Stimulated activated CD4-positive, alpha-beta T cell treated with anti-CD3 and anti-CD28 coated beads, TNF-alpha, amount 100 ng/mL, for 1 hour (primary cell): Measurements from ENCODE around the gene PLCG2.
A peak's percentile ranks its signal among the peaks of the same experiment; 100 is the strongest.

ENCODE experiments used
- DNase-seq, 3 donors: peaks; one replicate each; pipeline ENCODE4 v3.0.0-alpha.2; 2020; ENCODE audit warnings: low read depth in 3 of 3, low spot score in 1 of 3

Gene PLCG2

GRCh38 chr16:81843243-81843582 lies 64.1 kb downstream of the PLCG2 start:
- DNase-seq, result no peak

GRCh38 chr16:81843683-81844082 lies 64.6 kb downstream of the PLCG2 start:
- DNase-seq, result no peak

GRCh38 chr16:81846105-81846504 lies 67.0 kb downstream of the PLCG2 start:
- DNase-seq, result no peak

GRCh38 chr16:81848306-81848853 lies 69.3 kb downstream of the PLCG2 start:
- DNase-seq, result no peak

- no peak for DNase-seq
These were observed 71.3 kb downstream of the PLCG2 start for GRCh38 chr16:81850197-81850944.

DNA sequence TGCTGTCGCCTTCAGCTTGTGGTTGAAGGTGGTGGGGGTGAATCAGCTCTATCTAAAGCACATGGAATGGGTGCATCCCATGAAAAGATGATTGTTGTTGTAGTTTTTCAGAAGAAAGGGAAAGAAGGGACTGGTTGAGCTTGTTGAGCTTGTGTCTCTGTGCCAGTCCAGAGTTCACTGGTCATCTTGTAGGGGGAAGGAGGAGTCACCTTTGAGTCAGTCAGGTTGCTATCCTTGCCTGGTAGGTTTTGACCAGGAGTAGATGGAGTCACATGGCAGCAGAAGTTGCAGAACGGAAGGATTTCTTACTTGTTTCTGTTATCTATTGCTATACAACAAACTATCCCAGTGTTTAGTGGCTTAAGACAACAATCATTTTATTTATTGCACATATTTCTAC lies 73.3 kb downstream of the PLCG2 start:
- DNase-seq, result no peak

DNA sequence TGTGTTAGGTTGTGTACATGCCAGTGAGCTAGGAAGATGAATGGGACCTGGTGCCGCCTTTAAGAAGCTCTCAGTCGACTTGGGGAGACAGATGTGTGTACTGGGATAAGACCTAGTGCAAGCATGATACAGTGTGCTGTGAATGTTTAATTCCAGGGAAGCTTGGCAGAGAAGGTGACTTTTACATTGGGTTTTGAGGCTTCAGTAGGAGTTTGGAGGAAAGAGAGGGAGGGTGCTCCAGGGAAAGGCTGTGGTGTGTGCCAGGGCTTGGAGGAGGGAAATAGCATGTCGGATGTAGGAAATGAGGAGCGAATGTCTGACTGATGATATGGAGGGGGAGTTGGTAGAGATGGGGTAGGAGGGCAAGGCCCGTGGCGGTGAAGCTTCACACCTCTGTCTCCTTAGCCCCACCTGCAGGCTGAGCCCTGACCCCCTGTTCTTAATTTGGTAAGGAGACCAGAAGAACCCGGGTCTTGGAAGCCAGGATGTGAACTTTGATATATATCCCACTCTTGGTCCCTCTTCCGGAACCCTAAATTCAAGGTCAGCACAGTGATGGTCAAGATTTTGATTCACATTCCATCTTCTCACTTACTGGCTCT lies 76.6 kb downstream of the PLCG2 start:
- DNase-seq, result no peak

DNA sequence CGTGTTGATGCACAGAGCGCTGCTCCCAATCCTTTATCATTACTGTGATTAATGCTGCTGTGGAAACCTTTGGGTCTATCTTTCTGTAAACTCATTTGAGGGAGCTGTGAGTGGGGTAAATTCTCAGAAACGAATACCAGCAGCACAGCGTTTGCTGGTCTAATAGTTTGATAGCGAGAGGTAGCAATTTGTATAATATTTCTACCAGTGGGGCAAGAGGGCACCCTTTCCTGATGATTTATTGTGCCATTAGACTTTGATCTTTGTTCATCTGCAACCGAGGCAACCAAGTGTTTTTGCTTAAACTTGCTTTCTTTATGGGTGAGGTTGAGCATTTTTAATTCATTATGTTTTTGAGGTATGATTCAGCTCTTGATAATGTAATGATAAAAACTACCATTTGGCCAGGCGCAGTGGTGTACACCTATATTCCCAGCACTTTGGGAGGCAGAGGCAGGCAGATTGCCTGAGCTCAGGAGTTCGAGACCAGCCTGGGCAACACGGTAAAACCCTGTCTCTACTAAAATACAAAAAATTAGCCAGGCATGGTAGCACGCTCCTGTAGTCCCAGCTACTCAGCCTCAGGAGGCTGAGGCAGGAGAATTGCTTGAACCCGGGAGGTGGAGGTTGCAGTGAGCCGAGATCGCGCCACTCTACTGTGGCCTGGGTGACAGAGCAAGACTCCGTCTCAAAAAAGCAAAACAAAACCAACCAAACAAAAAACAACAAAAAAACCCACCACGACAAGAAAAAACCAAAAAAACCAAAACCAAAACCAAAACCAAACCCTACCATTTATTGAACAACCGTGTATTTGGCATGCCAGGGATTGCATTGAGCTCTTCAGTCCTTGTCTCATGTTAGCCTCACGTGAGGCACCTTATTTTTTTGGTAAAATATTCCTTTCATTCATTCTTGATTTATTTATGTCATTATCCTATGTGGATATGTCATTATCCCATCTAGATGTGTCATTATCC lies 81.5 kb downstream of the PLCG2 start:
- DNase-seq, result no peak

DNA sequence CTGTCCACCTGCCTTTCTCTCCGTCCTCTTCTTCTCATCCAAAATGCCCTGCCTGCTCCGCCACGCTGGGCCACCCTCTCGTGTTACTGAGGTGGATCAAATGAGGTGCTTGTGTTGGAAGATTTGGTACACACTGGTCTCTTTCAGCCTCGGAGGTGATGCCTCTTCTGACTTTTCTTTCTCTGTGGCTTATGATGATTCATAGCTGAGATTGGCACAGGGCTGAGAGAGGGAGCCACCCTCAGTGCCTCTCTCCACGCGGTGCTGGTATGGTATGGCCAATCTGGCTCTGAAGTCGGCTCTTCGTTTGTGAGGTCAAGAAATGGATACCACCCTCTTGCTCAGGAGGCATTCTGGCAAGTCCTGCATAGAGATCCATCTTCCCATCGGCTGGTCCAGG lies 82.4 kb downstream of the PLCG2 start:
- DNase-seq, result no peak

DNA sequence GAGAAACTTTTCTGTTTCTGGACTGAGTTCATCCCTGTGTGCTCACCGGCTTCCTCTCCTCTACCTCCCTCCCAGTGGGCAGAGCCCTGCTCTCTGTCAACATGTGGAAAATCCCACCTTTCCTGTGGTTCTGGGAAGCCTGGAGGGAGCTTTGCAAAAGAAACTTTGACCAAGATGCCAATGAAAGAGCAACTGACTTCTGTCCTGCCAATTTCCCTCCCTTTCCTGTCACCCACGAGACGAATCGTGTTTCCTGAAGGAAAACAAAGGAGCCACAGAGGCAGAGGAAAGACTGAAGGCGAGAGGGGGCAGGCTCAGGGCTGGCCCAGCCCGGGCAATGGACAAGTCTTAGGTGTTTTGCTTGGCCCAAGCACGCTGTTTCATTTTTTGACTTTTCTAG lies 82.8 kb downstream of the PLCG2 start:
- DNase-seq, result no peak

- no peak for DNase-seq
These were observed 84.7 kb downstream of the PLCG2 start for GRCh38 chr16:81863630-81864352.

- DNase-seq, result no peak
These were observed 85.7 kb downstream of the PLCG2 start for GRCh38 chr16:81864646-81865382.

GRCh38 chr16:81866820-81867440 lies 87.8 kb downstream of the PLCG2 start:
- DNase-seq, result no peak

- no peak for DNase-seq
These were observed 89.1 kb downstream of the PLCG2 start for GRCh38 chr16:81868057-81868748.

- DNase-seq, result no peak
These were observed 90.2 kb downstream of the PLCG2 start for GRCh38 chr16:81869326-81869725.

- no peak for DNase-seq
These were observed 94.1 kb downstream of the PLCG2 start for GRCh38 chr16:81873206-81873605.

DNA sequence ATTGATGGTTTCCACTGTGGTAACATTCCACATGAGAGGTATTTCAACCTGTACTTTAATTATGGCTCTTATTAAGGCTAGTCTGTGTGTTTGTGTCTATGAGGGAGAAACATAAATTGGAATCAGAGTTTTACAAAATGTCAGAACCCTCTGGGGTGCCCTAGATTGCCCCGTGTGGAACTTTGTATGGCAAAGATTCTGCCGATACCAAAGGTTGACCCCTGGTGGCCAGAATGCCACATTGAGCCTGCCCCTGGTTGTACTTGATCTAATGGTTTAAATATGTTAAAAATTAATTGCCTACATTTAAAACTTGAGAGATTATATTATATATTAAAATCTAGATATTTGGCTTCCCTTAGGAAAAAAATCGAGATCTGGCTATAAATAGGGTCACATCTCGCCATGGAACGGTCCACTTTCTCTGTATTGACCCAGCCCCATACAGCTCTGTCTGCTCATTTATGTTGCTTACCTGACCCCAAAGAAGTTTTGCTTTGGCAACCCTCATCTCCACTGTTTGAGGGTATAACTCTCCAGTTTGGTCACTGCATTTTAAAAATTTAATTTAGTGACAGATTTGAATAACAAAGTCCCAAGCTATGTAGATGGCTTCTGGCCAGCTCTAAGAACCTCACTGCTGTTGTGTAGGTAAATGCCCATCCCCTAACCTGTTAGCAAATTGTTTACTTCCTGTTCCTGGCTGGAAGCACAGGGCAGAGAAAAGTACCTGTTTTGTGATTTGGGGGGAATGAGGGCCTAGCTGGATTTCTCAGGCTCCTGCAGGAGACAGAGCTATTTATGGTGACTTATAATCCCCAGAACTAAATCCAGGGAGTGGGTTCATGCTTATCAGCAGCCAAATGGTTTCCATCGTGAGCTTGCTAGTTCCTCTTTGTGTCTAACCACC lies 95.0 kb downstream of the PLCG2 start:
- peak in 1 of 3 donors; percentile 18 for DNase-seq

- no peak for DNase-seq
These were observed 96.4 kb downstream of the PLCG2 start for GRCh38 chr16:81875461-81875860.
